HCT116 (cell line): ENCODE results near the gene CDC14B. TPM values are rescaled to one million over a fixed set of nuclear protein-coding genes. Genes with fewer than 3 reads are reported as not detected.

ENCODE experiments used
- ATAC-seq: fragments of 200-7000 bp; cut with Tn5 transposase; 2 replicates; pipeline ENCODE4 v1.9.1; 2020; ENCODE audit warnings: mild to moderate bottlenecking, moderate library complexity
- BruUV-seq: library from RNA; stranded (reverse); fragments of 400-500 nt; replicated peaks from 2 replicates; lab custom pipeline; 2021; lab: Mats Ljungman, UMichigan
- CTCF ChIA-PET: fragments of 300-600 bp; sonication (Branson Sonifier 250); formaldehyde crosslinking; loops from one replicate; lab custom pipeline; 2021; ENCODE audit warnings: antibody characterized with exemption; lab: Charles Lee
- POLR2A ChIA-PET: fragments of 300-600, 350-600 bp; sonication (Branson Sonifier 250); formaldehyde crosslinking; loops from one replicate; lab custom pipeline; 2021; ENCODE audit warnings: antibody characterized with exemption; lab: Charles Lee
- RAD21 ChIA-PET, 2 experiments: fragments of 300-600 bp; sonication (Branson Sonifier 250); formaldehyde crosslinking; loops; one replicate each; lab custom pipeline; 2023; ENCODE audit warnings: low total read pairs in 2 of 2; ENCODE audit not compliant: uncharacterized antibody in 2 of 2, unreplicated experiment in 2 of 2, low non-redundant PET in 1 of 2; lab: Charles Lee
- DNase-seq: peaks from one replicate; pipeline ENCODE4 v3.0.0-alpha.2; 2010; ENCODE audit warnings: low read depth, low spot score
- H2AFZ ChIP-seq: fragments of 200-600 bp; shearing (Covaris generic), sonication (generic); 2 replicates; pipeline ENCODE4 v1.6.1; 2017; ENCODE audit warnings: low read depth, mixed run types, mixed read lengths, antibody characterized with exemption, low read length; ENCODE audit not compliant: poor library complexity, severe bottlenecking
- H3K27ac ChIP-seq: 2 replicates; pipeline ENCODE4 v1.5.1; 2012; ENCODE audit warnings: low read depth, low read length
- H3K27me3 ChIP-seq: fragments of 200-600 bp; sonication (generic); 2 replicates; pipeline ENCODE4 v1.6.1; 2016; ENCODE audit warnings: mixed run types, low read length, mixed read lengths; ENCODE audit not compliant: insufficient read depth
- H3K36me3 ChIP-seq, 2 experiments: fragments of 200-500 bp in 1 of 2; fragments of 200-600 bp in 1 of 2; sonication (Bioruptor generic) in 1 of 2; sonication (generic) in 1 of 2; 2 replicates each; pipeline versions ENCODE4 v1.5.1 to v1.6.1; 2014 to 2016; ENCODE audit warnings: low read length in 2 of 2, inconsistent platforms in 1 of 2, mixed read lengths in 1 of 2, mixed run types in 1 of 2; ENCODE audit not compliant: insufficient read depth in 2 of 2, control insufficient read depth in 1 of 2
- H3K4me1 ChIP-seq, 2 experiments: fragments of 200-600 bp in 1 of 2; sonication (generic) in 1 of 2; 2 replicates each; pipeline versions ENCODE4 v1.5.1 to v1.6.1; 2012 to 2017; ENCODE audit warnings: low read length in 2 of 2, inconsistent platforms in 1 of 2, mild to moderate bottlenecking in 1 of 2, mixed read lengths in 1 of 2, mixed run types in 1 of 2, moderate library complexity in 1 of 2; ENCODE audit not compliant: insufficient read depth in 2 of 2, control insufficient read depth in 1 of 2
- H3K4me2 ChIP-seq: fragments of 200-600 bp; sonication (generic); 2 replicates; pipeline ENCODE4 v1.6.1; 2017; ENCODE audit warnings: mixed run types, low read length, mixed read lengths
- H3K4me3 ChIP-seq, 2 experiments: fragments of 200-600 bp in 1 of 2; sonication (generic) in 1 of 2; replicated peaks in 1 of 2; 2 replicates each; pipeline ENCODE4 v1.5.1; 2011 to 2016; ENCODE audit warnings: low read length in 2 of 2, control low read depth in 1 of 2, low read depth in 1 of 2, mild to moderate bottlenecking in 1 of 2, mixed read lengths in 1 of 2, mixed run types in 1 of 2
- H3K79me2 ChIP-seq: fragments of 200-600 bp; sonication (generic); 2 replicates; pipeline ENCODE4 v1.6.1; 2017; ENCODE audit warnings: mild to moderate bottlenecking, mixed run types, low read length, moderate library complexity, mixed read lengths; ENCODE audit not compliant: insufficient read depth
- H3K9ac ChIP-seq: fragments of 200-600 bp; sonication (generic); 2 replicates; pipeline ENCODE4 v1.6.1; 2016; ENCODE audit warnings: low read length, mixed read lengths
- H3K9me2 ChIP-seq: fragments of 200-600 bp; sonication (generic), shearing (Covaris generic); 2 replicates; pipeline ENCODE4 v1.6.1; 2017; ENCODE audit warnings: mixed run types, mild to moderate bottlenecking, moderate library complexity; ENCODE audit not compliant: insufficient read depth
- H3K9me3 ChIP-seq, 2 experiments: fragments of 200-500 bp in 1 of 2; fragments of 200-600 bp in 1 of 2; sonication (Bioruptor generic) in 1 of 2; sonication (generic) in 1 of 2; 2 replicates each; pipeline ENCODE4 v1.6.1; 2014 to 2017; ENCODE audit warnings: low read length in 2 of 2, mixed read lengths in 2 of 2, inconsistent platforms in 1 of 2, low read depth in 1 of 2, mild to moderate bottlenecking in 1 of 2, mixed run types in 1 of 2, moderate library complexity in 1 of 2; ENCODE audit not compliant: control insufficient read depth in 1 of 2, insufficient read depth in 1 of 2
- H4K20me1 ChIP-seq: fragments of 200-600 bp; sonication (generic), shearing (Covaris generic); 2 replicates; pipeline ENCODE4 v1.6.1; 2017; ENCODE audit warnings: mixed run types, mild to moderate bottlenecking, moderate library complexity; ENCODE audit not compliant: insufficient read depth
- CBX3 ChIP-seq: IDR thresholded peaks from 2 replicates; pipeline ENCODE4 v1.6.1; 2012; ENCODE audit warnings: low read depth
- CEBPB ChIP-seq: IDR thresholded peaks from 2 replicates; pipeline ENCODE4 v1.6.1; 2012; ENCODE audit warnings: low read depth
- EGR1 ChIP-seq: IDR thresholded peaks from 2 replicates; pipeline ENCODE4 v1.6.1; 2012; ENCODE audit warnings: low read depth
- ELF1 ChIP-seq: IDR thresholded peaks from 2 replicates; pipeline ENCODE4 v1.6.1; 2012; ENCODE audit warnings: low read depth, borderline replicate concordance
- EZH2phosphoT487 ChIP-seq: fragments of 200-600 bp; IDR thresholded peaks from 2 replicates; pipeline ENCODE4 v1.6.1; 2018; ENCODE audit warnings: antibody characterized with exemption, borderline replicate concordance
- JUND ChIP-seq: IDR thresholded peaks from 2 replicates; pipeline ENCODE4 v1.6.1; 2012
- POLR2A ChIP-seq: IDR thresholded peaks from 2 replicates; pipeline ENCODE4 v1.7.0; 2011; ENCODE audit warnings: borderline replicate concordance; ENCODE audit not compliant: insufficient read depth, insufficient read length; ENCODE audit errors: extremely low read depth
- POLR2AphosphoS5 ChIP-seq: IDR thresholded peaks from 2 replicates; pipeline ENCODE4 v1.6.1; 2011; ENCODE audit warnings: mild to moderate bottlenecking, low read depth, low read length, moderate library complexity
- RAD21 ChIP-seq: IDR thresholded peaks from 2 replicates; pipeline ENCODE4 v1.6.1; 2012; ENCODE audit warnings: low read depth, mild to moderate bottlenecking
- SIN3A ChIP-seq: IDR thresholded peaks from 2 replicates; pipeline ENCODE4 v1.6.1; 2012; ENCODE audit warnings: low read depth
- SRF ChIP-seq: IDR thresholded peaks from 2 replicates; pipeline ENCODE4 v1.6.1; 2012; ENCODE audit warnings: low read depth
- TCF7L2 ChIP-seq: IDR thresholded peaks from 2 replicates; pipeline ENCODE4 v1.7.0; 2011; ENCODE audit warnings: borderline replicate concordance, inconsistent platforms; ENCODE audit not compliant: insufficient read depth, insufficient read length; ENCODE audit errors: extremely low read depth
- YY1 ChIP-seq: IDR thresholded peaks from 2 replicates; pipeline ENCODE4 v1.6.1; 2011; ENCODE audit warnings: low read length, low read depth, moderate library complexity, mild to moderate bottlenecking; ENCODE audit not compliant: insufficient replicate concordance; ENCODE audit errors: extremely low read depth
- ZFX ChIP-seq: fragments of 450-650 bp; IDR thresholded peaks from 2 replicates; pipeline ENCODE4 v1.6.1; 2017
- ZNF274 ChIP-seq: fragments of 200-500 bp; sonication (Bioruptor generic); IDR thresholded peaks from 2 replicates; pipeline ENCODE4 v1.6.1; 2014; ENCODE audit warnings: mild to moderate bottlenecking, low read depth, low read length, inconsistent platforms
- intact Hi-C: fragments of 100-400 bp; cut with micrococcal nuclease; formaldehyde crosslinking; loops from 2 replicates; pipeline ENCODE4 v1.10.0; 2022
- total RNA-seq: library from RNA; stranded (reverse); gene quantifications from one replicate; pipeline ENCODE4 v1.2.1, GENCODE V29; 2021; ENCODE audit not compliant: unreplicated experiment
- TF ChIP-seq, protein P1 (sequence below): IDR thresholded peaks from 2 replicates; pipeline ENCODE4 v1.6.1; 2012
- TF ChIP-seq, protein P2 (sequence below): IDR thresholded peaks from 2 replicates; pipeline ENCODE4 v1.6.1; 2011; ENCODE audit warnings: mild to moderate bottlenecking, low read length, moderate library complexity; ENCODE audit not compliant: insufficient replicate concordance; ENCODE audit errors: extremely low read depth

The CDC14B gene
- total RNA-seq, 1 experiment from 2014 or later: 21.6 TPM

DNA sequence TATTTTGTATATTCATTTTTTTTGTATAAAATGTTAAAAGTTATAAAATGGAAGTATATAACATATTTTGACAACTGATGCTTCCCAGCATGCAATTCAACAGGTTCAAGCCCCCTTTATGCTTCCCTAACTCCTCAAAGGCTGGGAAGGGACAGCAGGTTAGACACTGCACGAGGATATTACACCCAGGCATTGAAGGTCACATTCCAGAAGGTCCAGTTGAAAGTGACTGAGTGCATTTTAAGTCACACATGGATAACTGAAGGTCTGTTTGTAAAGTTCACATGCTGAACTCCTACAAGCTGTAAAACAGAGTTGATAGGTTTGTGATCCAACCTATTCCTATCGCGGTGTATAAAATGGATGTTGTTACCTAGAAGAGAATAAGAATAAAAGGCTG lies 21.9 kb upstream of the CDC14B start:
- CTCF ChIA-PET: no interaction called here
- POLR2A ChIA-PET: no interaction called here
- Histone ChIP-seq H3K27ac (no peak overlapping the region), H3K36me3 (no peaks in the 10 kb centered on the region), H3K4me2 (no peak overlapping the region), H3K4me1 (no peaks in the 10 kb centered on the region), H3K79me2 (no peaks in the 10 kb centered on the region), H4K20me1 (no peaks in the 10 kb centered on the region), H3K27me3 (no peaks in the 10 kb centered on the region), H2AFZ (no peak overlapping the region), H3K4me3 (no peak overlapping the region), H3K9me3 (no peaks in the 10 kb centered on the region), H3K9me2 (no peaks in the 10 kb centered on the region), H3K9ac (no peak overlapping the region)
- DNase-seq: no peak
- RAD21 ChIA-PET: no interaction called here
- TF ChIP-seq JUND: no peak
- no peak for TF ChIP-seq SRF
- ATAC-seq: no peak
- intact Hi-C loops: no loop called here
- no TSS peak for BruUV-seq

DNA sequence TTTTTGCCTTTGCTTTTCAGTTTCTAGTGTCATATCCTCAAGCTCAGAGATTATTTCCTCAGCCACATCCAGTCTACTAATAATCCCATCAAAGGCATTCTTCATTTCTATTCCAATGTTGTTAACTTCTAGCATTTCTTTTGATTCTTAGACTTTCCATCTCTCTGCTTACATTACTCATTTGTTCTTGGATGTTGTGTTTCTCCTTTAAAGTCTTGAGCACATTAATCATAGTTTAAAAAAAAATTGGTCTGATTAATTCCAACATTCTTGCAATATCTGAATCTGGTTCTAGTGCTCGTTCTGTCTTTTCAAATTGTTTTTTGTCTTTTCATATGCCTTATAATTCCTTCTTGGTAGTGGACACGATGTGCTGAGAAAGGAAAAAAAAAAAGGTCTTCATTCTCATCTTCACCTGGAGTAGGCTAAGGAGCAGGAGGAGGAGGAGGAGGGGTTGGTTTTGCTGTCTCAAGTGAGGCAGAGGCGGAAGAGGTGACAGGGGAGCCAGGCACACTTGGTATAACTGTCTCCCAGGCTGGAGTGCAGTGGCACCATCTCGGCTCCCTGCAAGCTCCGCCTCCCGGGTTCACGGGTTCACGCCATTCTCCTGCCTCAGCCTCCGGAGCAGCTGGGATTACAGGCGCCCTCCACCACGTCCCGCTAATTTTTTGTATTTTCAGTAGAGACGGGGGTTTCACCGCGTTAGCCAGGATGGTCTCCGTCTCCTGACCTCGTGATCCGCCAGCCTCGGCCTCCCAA lies 19.1 kb upstream of the CDC14B start:
- Histone ChIP-seq H3K4me2 (no peak overlapping the region), H3K9ac (no peak overlapping the region), H3K36me3 (no peaks in the 10 kb centered on the region), H3K79me2 (no peaks in the 10 kb centered on the region), H2AFZ (no peak overlapping the region), H3K9me2 (no peaks in the 10 kb centered on the region), H3K4me3 (no peak overlapping the region), H3K9me3 (no peaks in the 10 kb centered on the region), H3K4me1 (no peaks in the 10 kb centered on the region), H4K20me1 (no peaks in the 10 kb centered on the region), H3K27ac (no peak overlapping the region), H3K27me3 (no peaks in the 10 kb centered on the region)
- intact Hi-C loops: no loop called here
- CTCF ChIA-PET: no interaction called here
- no peak for ATAC-seq
- POLR2A ChIA-PET: no interaction called here
- no peak for DNase-seq
- TF ChIP-seq SRF (no peak), EZH2phosphoT487 (no peak), POLR2A (no peak), ELF1 (no peak), CEBPB (no peak), RAD21 (no peak), EGR1 (no peak), YY1 (no peak), CBX3 (no peak), TCF7L2 (no peak), POLR2AphosphoS5 (no peak), ZFX (no peak), ZNF274 (no peak), SIN3A (no peak)
- TF ChIP-seq, protein P1, sequence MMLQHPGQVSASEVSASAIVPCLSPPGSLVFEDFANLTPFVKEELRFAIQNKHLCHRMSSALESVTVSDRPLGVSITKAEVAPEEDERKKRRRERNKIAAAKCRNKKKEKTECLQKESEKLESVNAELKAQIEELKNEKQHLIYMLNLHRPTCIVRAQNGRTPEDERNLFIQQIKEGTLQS: no peak
- TF ChIP-seq, protein P2, sequence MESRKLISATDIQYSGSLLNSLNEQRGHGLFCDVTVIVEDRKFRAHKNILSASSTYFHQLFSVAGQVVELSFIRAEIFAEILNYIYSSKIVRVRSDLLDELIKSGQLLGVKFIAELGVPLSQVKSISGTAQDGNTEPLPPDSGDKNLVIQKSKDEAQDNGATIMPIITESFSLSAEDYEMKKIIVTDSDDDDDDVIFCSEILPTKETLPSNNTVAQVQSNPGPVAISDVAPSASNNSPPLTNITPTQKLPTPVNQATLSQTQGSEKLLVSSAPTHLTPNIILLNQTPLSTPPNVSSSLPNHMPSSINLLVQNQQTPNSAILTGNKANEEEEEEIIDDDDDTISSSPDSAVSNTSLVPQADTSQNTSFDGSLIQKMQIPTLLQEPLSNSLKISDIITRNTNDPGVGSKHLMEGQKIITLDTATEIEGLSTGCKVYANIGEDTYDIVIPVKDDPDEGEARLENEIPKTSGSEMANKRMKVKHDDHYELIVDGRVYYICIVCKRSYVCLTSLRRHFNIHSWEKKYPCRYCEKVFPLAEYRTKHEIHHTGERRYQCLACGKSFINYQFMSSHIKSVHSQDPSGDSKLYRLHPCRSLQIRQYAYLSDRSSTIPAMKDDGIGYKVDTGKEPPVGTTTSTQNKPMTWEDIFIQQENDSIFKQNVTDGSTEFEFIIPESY: no peak
- RAD21 ChIA-PET: no interaction called here
- no TSS peak for BruUV-seq
